HG03095 (cell line): ENCODE results near the gene BCKDK.

Experiments
- ATAC-seq: cut with Tn5 transposase; IDR thresholded peaks from one replicate; pipeline ENCODE4 v1.9.1; 2021; ENCODE audit warnings: moderate library complexity; ENCODE audit not compliant: unreplicated experiment

The BCKDK gene

GRCh38 chr16:31108035-31108793 lies at the start of gene BCKDK:
TSS of gene BCKDK (plus strand) at chr16:31108386. CDS start at chr16:31109224, 838 bp downstream.
- peak; percentile 83 for ATAC-seq

- ATAC-seq, result no peak
These were observed 46.9 kb upstream of the BCKDK start for GRCh38 chr16:31061126-31061812.

GRCh38 chr16:31061813-31062440 lies 46.3 kb upstream of the BCKDK start:
- no peak for ATAC-seq

- ATAC-seq, result no peak
These were observed 44.7 kb upstream of the BCKDK start for GRCh38 chr16:31063495-31063842.

GRCh38 chr16:31063843-31064611 lies 44.2 kb upstream of the BCKDK start:
- no peak for ATAC-seq

- ATAC-seq, result no peak
These were observed 43.2 kb upstream of the BCKDK start for GRCh38 chr16:31064882-31065461.

GRCh38 chr16:31067342-31067741 lies 40.8 kb upstream of the BCKDK start:
- ATAC-seq, result no peak

GRCh38 chr16:31071861-31072260 lies 36.3 kb upstream of the BCKDK start:
- ATAC-seq, result no peak

- no peak for ATAC-seq
These were observed 35.5 kb upstream of the BCKDK start for GRCh38 chr16:31072540-31073141.

- ATAC-seq, result peak; percentile 39
These were observed 34.8 kb upstream of the BCKDK start for GRCh38 chr16:31073142-31073969.

- ATAC-seq, result peak; percentile 63
These were observed 34.0 kb upstream of the BCKDK start, which contains the start of the genes ZNF646 and ZNF668 for GRCh38 chr16:31073970-31074813. TSS of gene ZNF646 (plus strand) at chr16:31074422. CDS start at chr16:31076325, 1,903 bp downstream. TSS of gene ZNF668 (minus strand) at chr16:31074240. CDS start at chr16:31064459, 9,781 bp downstream.

GRCh38 chr16:31074814-31075183 lies 33.4 kb upstream of the BCKDK start:
- no peak for ATAC-seq

GRCh38 chr16:31076319-31076718 lies 31.9 kb upstream of the BCKDK start:
- no peak for ATAC-seq

- ATAC-seq, result no peak
These were observed 31.2 kb upstream of the BCKDK start for GRCh38 chr16:31077024-31077423.

- no peak for ATAC-seq
These were observed 30.4 kb upstream of the BCKDK start for GRCh38 chr16:31077592-31078396.

- ATAC-seq, result no peak
These were observed 29.4 kb upstream of the BCKDK start for GRCh38 chr16:31078597-31079341.

- no peak for ATAC-seq
These were observed 28.7 kb upstream of the BCKDK start for GRCh38 chr16:31079342-31079944.
